Adipose tissue (tissue), 3 donors: ENCODE data around the gene TSTD2. TPM values are rescaled to one million over a fixed set of nuclear protein-coding genes. Genes with fewer than 3 reads are reported as not detected.
"Not testable (repeated sequence)": the region's sequence is repeated elsewhere in the genome, so short reads cannot be mapped to it uniquely, and the experiment has no call there.

ENCODE experiments used
- H3K27ac ChIP-seq: one replicate; pipeline ENCODE4 v1.5.1; 2013; ENCODE audit warnings: low read depth, low read length
- WGBS, 3 donors: extraction: QIAGEN DNeasy Blood & Tissue Kit; methylation state at CpG; one replicate each; pipeline ENCODE4 v1.1.7; 2013; 5-methylcytosine and 5-hydroxymethylcytosine counted together
- polyA plus RNA-seq, 3 donors: library from polyadenylated mRNA; stranded (reverse); fragments of 200-250 nt; gene quantifications; one replicate each; pipeline ENCODE4 v1.2.3, GENCODE V29; 2013
- donor health status: healthy with polysubstance abuse.
- donor health status: Bipolar disorder and iron deficiency.
- donor health status: healthy.

The TSTD2 gene
- polyA plus RNA-seq, 3 donors: 6.5 to 10.3 (median 9.8) TPM

- 19 to 29% (median 24%) methylated on average over 11 of the region's 11 CpGs for WGBS, 3 donors
- H3K27ac ChIP-seq: no peak overlapping the region
Measured at GRCh38 chr9:97598461-97599288, 34.5 kb downstream of the TSTD2 start.

- WGBS, 3 donors: 53 to 84% (median 60%) methylated on average over 4 of the region's 4 CpGs
- no peak overlapping the region for H3K27ac ChIP-seq
Measured at GRCh38 chr9:97596906-97597305, 36.3 kb downstream of the TSTD2 start.

GRCh38 chr9:97594381-97594921 lies 38.7 kb downstream of the TSTD2 start:
- H3K27ac ChIP-seq: no peak overlapping the region
- 45 to 89% (median 88%) methylated on average over 11 of the region's 11 CpGs for WGBS, 3 donors

GRCh38 chr9:97593960-97594359 lies 39.2 kb downstream of the TSTD2 start:
- 79 to 92% (median 89%) methylated on average over 4 of the region's 4 CpGs for WGBS, 3 donors
- no peak overlapping the region for H3K27ac ChIP-seq

- WGBS, 3 donors: 54 to 91% (median 71%) methylated on average over 1 of the region's 1 CpG
- H3K27ac ChIP-seq: no peak overlapping the region
Measured at GRCh38 chr9:97592126-97592525, 41.0 kb downstream of the TSTD2 start.

DNA sequence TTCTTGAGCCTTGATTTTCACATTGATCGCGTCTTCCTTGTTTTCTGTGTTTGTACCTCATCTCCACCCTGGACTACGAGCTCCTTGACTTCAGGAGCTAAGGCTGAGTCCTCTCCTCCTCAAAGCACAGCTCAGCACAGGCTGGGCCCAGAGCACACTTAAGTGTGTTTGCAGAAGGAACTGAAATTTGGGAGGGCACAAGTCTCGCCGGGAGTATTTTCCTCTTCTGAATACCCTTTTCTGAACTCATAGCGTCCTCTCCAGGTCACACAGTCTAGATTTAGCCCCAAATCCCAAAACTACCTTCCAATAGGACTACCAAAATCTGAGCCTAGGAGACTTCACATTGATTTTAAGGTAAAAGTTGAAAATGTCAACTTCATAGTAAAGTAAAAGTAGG lies 41.6 kb downstream of the TSTD2 start:
- WGBS, 3 donors: 87 to 91% (median 87%) methylated on average over 6 of the region's 6 CpGs
- H3K27ac ChIP-seq: no peak overlapping the region

DNA sequence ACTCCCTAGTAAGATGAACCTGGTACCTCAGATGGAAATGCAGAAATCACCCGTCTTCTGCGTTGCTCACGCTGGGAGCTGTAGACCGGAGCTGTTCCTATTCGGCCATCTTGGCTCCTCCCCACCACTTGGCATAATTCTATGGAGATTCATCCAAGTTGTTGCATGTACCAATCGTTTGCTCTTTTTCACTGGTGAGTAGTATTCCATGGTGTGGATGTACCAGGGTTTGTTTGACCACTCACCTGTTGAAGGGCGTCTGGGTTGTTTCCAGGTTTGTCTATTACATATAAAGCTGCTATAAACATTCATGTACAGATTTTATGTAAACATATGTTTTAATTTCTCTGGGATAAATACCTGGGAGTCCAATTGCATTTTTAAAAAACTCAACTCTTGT lies 46.3 kb downstream of the TSTD2 start:
- 88 to 96% (median 89%) methylated on average over 7 of the region's 7 CpGs for WGBS, 3 donors
- H3K27ac ChIP-seq: not testable (repeated sequence)

DNA sequence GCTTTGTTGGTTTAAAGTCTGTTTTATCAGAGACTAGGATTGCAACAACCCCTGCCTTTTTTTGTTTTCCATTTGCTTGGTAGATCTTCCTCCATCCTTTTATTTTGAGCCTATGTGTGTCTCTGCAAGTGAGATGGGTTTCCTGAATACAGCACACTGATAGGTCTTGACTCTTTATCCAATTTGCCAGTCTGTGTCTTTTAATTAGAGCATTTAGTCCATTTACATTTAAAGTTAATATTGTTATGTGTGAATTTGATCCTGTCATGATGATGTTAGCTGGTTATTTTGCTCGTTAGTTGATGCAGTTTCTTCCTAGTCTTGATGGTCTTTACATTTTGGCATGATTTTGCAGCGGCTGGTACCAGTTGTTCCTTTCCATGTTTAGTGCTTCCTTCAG lies 48.4 kb downstream of the TSTD2 start:
- not testable (repeated sequence) for H3K27ac ChIP-seq
- WGBS, 3 donors: no CpG with 5 or more reads among the region's 2 CpGs

DNA sequence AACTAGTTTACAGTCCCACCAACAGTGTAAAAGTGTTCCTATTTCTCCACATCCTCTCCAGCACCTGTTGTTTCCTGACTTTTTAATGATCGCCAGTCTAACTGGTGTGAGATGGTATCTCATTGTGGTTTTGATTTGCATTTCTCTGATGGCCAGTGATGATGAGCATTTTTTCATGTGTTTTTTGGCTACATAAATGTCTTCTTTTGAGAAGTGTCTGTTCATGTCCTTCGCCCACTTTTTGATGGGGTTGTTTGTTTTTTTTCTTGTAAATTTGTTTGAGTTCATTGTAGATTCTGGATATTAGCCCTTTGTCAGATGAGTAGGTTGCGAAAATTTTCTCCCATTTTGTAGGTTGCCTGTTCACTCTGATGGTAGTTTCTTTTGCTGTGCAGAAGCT lies 51.6 kb downstream of the TSTD2 start:
- not testable (repeated sequence) for H3K27ac ChIP-seq
- no CpG with 5 or more reads among the region's 3 CpGs for WGBS, 3 donors

DNA sequence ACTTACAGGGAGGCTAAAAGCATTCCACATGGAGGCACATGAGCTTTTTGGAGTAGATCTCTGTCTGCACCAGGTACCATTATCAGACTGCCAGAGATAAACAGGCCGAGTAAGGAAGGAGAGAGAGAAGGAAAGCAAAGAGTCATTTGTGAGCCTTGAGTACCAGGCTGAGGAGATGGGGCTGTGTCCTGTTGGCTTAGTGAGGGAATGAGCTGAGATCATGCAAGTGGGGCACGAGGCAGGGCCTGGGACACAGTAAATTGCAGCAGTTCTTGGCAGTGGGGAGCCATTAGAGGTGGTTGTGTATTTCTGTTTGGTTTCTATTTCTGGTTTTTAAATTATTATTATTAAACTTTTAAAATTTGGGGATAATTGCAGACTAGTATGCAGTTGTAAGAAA lies 53.3 kb downstream of the TSTD2 start:
- WGBS, 3 donors: 47 to 67% (median 58%) methylated on average over 2 of the region's 2 CpGs
- no peak overlapping the region for H3K27ac ChIP-seq

DNA sequence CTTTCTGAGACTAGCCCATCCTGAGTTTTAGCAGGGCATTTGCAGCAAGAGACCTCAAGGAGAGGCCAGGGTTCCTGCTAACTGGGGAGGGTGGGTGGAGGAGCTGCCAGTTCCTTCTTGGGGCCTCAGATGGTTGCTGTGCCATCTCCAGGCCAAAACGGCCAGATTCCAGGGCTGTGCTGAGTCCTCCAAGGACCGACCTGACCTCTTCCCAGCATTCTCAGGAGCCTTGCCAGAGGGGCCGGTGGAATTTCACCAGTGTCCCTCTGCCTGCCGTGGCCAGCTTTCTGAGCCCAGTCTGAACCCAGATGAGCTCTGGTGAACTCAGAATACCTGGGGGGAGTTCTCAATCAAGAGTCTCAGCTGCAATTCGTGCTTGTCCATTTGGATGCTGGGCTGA lies 54.3 kb downstream of the TSTD2 start:
- no peak overlapping the region for H3K27ac ChIP-seq
- WGBS, 3 donors: 69 to 78% (median 73%) methylated on average over 5 of the region's 5 CpGs

- 64 to 92% (median 78%) methylated on average over 5 of the region's 5 CpGs for WGBS, 3 donors
- no peak overlapping the region for H3K27ac ChIP-seq
Measured at GRCh38 chr9:97577051-97577450, 56.1 kb downstream of the TSTD2 start.

DNA sequence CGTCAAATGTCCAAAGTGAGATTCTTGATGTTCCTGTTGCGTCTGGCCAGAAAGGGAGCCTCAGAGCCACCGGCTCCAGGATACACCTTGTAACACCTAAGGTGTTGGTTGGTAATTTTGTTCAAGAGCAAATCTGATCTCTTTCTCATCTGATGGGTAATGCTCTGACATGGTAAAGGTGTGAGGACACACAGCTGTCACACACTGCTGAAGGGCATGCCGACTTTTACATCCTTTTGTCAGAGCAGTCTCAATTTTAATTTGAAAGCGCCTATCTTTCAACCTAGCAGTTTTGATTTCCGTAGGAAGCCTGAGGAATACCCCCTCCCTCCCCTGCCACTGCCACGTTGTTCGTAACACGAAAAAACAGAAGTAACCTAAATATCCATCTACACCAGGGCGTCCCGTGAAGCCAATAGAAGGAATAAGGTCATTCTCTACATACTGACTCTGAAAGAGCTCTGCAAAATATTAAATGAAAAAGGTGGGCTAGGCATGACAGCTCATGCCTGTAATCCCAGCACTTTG lies 57.4 kb downstream of the TSTD2 start:
- no peak overlapping the region for H3K27ac ChIP-seq

DNA sequence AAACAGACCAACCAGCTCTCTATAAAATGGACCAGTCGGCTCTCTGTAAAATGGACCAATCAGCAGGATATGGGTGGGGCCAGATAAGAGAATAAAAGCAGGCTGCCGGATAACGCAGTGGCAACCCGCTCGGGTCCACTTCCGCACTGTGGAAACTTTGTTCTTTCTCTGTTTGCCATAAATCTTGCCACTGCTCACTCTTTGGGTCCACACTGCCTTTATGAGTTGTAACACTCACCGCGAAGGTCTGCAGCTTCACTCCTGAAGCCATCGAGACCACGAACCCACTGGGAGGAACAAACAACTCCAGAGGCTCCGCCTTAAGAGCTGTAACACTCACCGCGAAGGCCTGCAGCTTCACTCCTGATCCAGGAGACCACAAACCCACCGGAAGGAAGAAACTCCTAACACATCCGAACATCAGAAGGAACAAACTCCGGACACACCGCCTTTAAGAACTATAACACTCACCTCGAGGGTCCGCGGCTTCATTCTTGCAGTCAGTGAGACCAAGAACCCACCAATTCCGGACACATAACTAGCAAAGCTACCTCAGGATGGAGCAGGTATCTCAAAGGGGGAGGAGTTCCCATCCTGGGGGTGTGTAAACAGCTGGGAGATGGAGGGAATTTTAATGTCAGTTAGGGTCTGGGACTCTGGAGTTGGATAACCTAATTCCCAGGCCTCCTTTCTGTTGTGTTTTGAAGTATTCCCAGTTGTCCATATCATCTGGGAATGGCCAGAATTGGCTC lies 58.1 kb downstream of the TSTD2 start:
- whole genome bisulfite sequencing, 3 donors: 64 to 87% (median 70%) methylated on average over 21 of the region's 21 CpGs
- H3K27ac ChIP-seq: not testable (repeated sequence)

More for the DNA sequence above, 57.4 kb downstream of the TSTD2 start:
- 70 to 85% (median 71%) methylated on average over 11 of the region's 11 CpGs for WGBS, 3 donors

DNA sequence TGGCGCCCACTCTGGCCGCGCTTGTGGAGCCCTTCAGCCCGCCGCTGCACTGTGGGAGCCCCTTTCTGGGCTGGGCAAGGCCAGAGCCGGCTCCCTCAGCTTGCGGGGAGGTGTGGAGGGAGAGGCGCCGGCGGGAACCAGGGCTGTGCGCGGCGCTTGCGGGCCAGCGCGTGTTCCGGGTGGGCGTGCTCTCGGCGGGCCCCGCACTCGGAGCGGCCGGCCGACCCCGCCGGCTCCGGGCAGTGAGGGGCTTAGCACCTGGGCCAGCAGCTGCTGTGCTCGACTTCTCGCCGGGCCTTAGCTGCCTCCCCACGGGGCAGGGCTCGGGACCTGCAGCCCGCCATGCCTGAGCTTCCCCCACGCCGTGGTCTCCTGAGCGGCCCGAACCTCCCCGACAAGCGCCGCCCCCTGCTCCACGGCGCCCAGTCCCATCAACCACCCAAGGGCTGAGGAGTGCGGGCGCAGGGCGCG lies 59.0 kb downstream of the TSTD2 start:
- 95 to 97% (median 96%) methylated on average over 33 to 47 of the region's 47 CpGs for WGBS, 3 donors
- H3K27ac ChIP-seq: not testable (repeated sequence)

DNA sequence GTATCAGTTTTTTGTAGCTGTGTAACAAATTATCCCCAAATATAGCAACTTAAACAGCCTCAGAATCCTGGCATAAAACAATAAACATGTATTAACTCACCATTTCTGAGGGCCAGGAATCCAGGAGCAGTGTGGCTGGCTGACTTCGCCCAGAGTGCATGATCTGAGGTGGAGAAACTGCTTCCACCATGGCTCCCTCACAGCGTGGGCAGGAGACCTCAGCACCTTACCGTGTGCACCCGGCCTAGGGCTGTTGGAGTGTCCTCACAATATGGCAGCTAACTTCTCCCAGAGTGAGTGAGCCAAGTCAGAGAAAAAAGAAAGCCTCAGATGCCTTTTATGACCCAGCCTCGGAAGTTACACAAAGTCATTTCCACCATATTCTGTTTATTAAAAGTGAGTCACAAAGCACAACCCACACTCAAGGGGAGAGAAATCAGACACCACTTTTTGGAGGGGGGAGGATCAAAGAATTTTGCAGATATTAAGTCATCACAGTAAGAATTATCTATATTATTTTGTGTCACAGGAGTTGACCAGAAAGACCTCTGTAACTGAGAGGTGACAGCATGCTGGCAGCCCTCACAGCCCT lies 59.6 kb downstream of the TSTD2 start:
- H3K27ac ChIP-seq: no peak overlapping the region
- WGBS, 3 donors: 92 to 94% (median 93%) methylated on average over 5 of the region's 5 CpGs

- no peak overlapping the region for H3K27ac ChIP-seq
- WGBS, 3 donors: 84 to 87% (median 84%) methylated on average over 6 of the region's 6 CpGs
Measured at GRCh38 chr9:97572892-97573365, 60.2 kb downstream of the TSTD2 start.

- no peak overlapping the region for H3K27ac ChIP-seq
- 87 to 89% (median 87%) methylated on average over 9 of the region's 9 CpGs for WGBS, 3 donors
Measured at GRCh38 chr9:97572196-97572891, 60.8 kb downstream of the TSTD2 start.
